Immature natural killer cell (primary cell): ENCODE data around the gene PEX11A. TPM values are rescaled to one million over a fixed set of nuclear protein-coding genes. Genes with fewer than 3 reads are reported as not detected.
"Not testable (repeated sequence)": the region's sequence is repeated elsewhere in the genome, so short reads cannot be mapped to it uniquely, and the experiment has no call there.

Experiments
- DNase-seq, 3 donors: peaks; one replicate each; pipeline ENCODE4 v3.0.0; 2022; ENCODE audit warnings: mixed read lengths in 1 of 3
- H3K27ac Mint-ChIP-seq, 6 donors: one replicate each; pipeline ENCODE4 v1.8.0; 2020; ENCODE audit warnings: mixed read lengths in 6 of 6, mild to moderate bottlenecking in 5 of 6, inconsistent platforms in 4 of 6, moderate library complexity in 3 of 6
- H3K27me3 Mint-ChIP-seq, 3 donors: one replicate each; pipeline ENCODE4 v1.8.0; 2020 to 2021; ENCODE audit warnings: low read depth in 3 of 3, mild to moderate bottlenecking in 3 of 3, mixed read lengths in 3 of 3, moderate library complexity in 3 of 3, inconsistent platforms in 1 of 3
- H3K36me3 Mint-ChIP-seq, 3 donors: one replicate each; pipeline ENCODE4 v1.8.0; 2020; ENCODE audit warnings: mixed read lengths in 3 of 3, inconsistent platforms in 2 of 3, mild to moderate bottlenecking in 2 of 3
- H3K4me1 Mint-ChIP-seq, 2 donors: one replicate each; pipeline ENCODE4 v1.8.0; 2020; ENCODE audit warnings: inconsistent platforms in 2 of 2, mild to moderate bottlenecking in 2 of 2, mixed read lengths in 2 of 2, moderate library complexity in 1 of 2
- H3K4me3 Mint-ChIP-seq, 5 donors: one replicate each; pipeline ENCODE4 v1.8.0; 2020; ENCODE audit warnings: mild to moderate bottlenecking in 5 of 5, mixed read lengths in 5 of 5, inconsistent platforms in 3 of 5, moderate library complexity in 3 of 5
- H3K9me3 Mint-ChIP-seq, 6 donors: one replicate each; pipeline ENCODE4 v1.8.0; 2020; ENCODE audit warnings: mild to moderate bottlenecking in 6 of 6, mixed read lengths in 6 of 6, inconsistent platforms in 4 of 6, moderate library complexity in 3 of 6
- polyA plus RNA-seq, 3 donors: library from polyadenylated mRNA; unstranded; fragments of 300-500 nt; fragmentation: Illumina TruSeq; gene quantifications; one replicate each; pipeline ENCODE4 v1.2.3, GENCODE V29; 2021

The PEX11A gene
- polyA plus RNA-seq, 3 donors from 2014 or later = 3.1 to 5.9 (median 5.3) TPM

DNA sequence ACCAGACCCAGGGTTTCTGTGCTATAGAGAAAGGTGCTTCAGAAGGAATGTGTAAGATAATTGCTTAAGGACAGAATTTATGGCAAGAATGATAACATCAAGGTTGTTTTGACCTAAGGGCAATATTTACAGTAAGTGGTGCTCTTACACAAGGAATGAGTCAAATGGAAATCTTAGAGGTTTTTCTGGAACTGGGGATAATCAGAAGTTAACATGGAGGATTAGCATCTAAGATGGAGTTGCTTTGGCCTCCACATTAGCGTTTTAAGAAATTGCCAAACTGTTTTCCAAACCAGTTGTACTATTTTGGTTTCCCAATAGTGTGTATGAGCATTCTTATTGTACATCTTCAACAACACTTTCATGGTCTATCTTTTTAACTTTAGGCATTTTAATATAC lies 3.1 kb upstream of the PEX11A start:
- Mint-ChIP-seq H3K4me3 (no peak overlapping the region), H3K36me3 (peaks cover 0 to 4% (median 0%) of the 10 kb centered on the region in 3 donors), H3K9me3 (peaks cover 0 to 4% (median 0%) of the 10 kb centered on the region in 6 donors), H3K27ac (no peak overlapping the region), H3K27me3 (peaks cover 5 to 10% (median 9%) of the 10 kb centered on the region in 3 donors), H3K4me1 (peaks cover 23 to 24% of the 10 kb centered on the region in 2 donors)
- DNase-seq = no peak

- peak overlapping the region in 1 of 6 donors; percentile 14 for H3K27ac Mint-ChIP-seq
- no peak for DNase-seq
- H3K4me1 Mint-ChIP-seq = peaks cover 23 to 24% of the 10 kb centered on the region in 2 donors
- H3K27me3 Mint-ChIP-seq = peaks cover 5 to 10% (median 9%) of the 10 kb centered on the region in 3 donors
- H3K4me3 Mint-ChIP-seq = peak overlapping the region in 3 of 5 donors; percentile 14 to 42 (median 29)
- H3K36me3 Mint-ChIP-seq = peaks cover 0 to 4% (median 0%) of the 10 kb centered on the region in 3 donors
- peaks cover 0 to 2% (median 0%) of the 10 kb centered on the region in 6 donors for H3K9me3 Mint-ChIP-seq
Observed at GRCh38 chr15:89693091-89693490, 2.5 kb upstream of the PEX11A start.

- Mint-ChIP-seq H3K4me3 (peak overlapping the region; percentile 91 to 97 (median 93)), H3K27ac (peak overlapping the region; percentile 86 to 96 (median 92)), H3K4me1 (peaks cover 25 to 27% of the 10 kb centered on the region in 2 donors)
- not testable (repeated sequence) for H3K9me3 Mint-ChIP-seq, DNase-seq, H3K27me3 Mint-ChIP-seq, H3K36me3 Mint-ChIP-seq
Observed at GRCh38 chr15:89689930-89690275, 651 bp downstream of the PEX11A start.

DNA sequence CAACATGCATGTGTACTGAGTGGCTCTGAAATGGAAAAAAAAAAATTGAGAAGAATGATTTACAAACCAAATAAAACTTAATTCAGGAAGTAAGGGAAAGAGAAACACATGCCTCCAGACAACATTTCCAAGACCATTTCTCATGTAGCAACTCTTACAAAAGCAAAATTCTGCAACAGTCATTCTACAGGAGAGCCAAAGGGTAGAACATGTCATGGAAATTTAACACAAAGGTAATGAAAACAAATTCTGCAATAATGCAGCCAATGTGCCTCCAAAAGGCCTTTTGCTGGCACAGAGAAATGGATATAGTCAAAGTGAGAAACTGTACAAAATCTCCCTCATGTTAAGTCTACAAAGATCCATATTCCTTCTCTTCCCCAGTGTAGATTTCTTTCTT lies 4.0 kb downstream of the PEX11A start:
- H3K27ac Mint-ChIP-seq = no peak overlapping the region
- H3K36me3 Mint-ChIP-seq = peaks cover 17 to 30% (median 20%) of the 10 kb centered on the region in 3 donors
- no peak for DNase-seq
- H3K4me3 Mint-ChIP-seq = no peak overlapping the region
- no peaks in the 10 kb centered on the region for H3K9me3 Mint-ChIP-seq
- peaks cover 23 to 27% of the 10 kb centered on the region in 2 donors for H3K4me1 Mint-ChIP-seq
- H3K27me3 Mint-ChIP-seq = peaks cover 4 to 6% (median 5%) of the 10 kb centered on the region in 3 donors

DNA sequence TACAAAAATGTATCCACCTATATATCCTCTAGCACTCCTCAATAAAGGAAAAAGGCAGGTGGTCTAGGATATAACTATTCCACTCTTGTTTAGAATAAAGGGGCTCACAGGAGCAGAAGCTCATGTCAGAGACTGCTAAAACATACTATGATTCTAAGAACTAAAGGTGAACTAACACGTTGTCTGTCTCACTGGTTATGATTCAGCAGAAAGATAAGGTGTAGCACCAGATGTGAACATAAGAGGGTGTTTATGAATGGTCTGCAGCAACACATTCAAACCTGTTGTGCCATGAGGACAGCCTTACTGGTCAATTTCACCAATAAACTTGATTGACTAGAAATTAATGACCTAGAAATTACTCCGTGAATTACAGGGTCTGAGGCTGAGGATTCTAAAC lies 4.6 kb downstream of the PEX11A start:
- no peak for DNase-seq
- H3K4me1 Mint-ChIP-seq = peaks cover 20 to 23% of the 10 kb centered on the region in 2 donors
- no peaks in the 10 kb centered on the region for H3K9me3 Mint-ChIP-seq
- no peak overlapping the region for H3K27ac Mint-ChIP-seq
- peaks cover 15 to 35% (median 20%) of the 10 kb centered on the region in 3 donors for H3K36me3 Mint-ChIP-seq
- H3K27me3 Mint-ChIP-seq = peaks cover 4 to 6% (median 4%) of the 10 kb centered on the region in 3 donors
- no peak overlapping the region for H3K4me3 Mint-ChIP-seq

GRCh38 chr15:89681146-89681545 lies 9.4 kb downstream of the PEX11A start:
- no peak for DNase-seq
- no peaks in the 10 kb centered on the region for H3K9me3 Mint-ChIP-seq
- H3K36me3 Mint-ChIP-seq = peaks cover 17 to 50% (median 20%) of the 10 kb centered on the region in 3 donors
- no peaks in the 10 kb centered on the region for H3K27me3 Mint-ChIP-seq
- no peaks in the 10 kb centered on the region for H3K4me1 Mint-ChIP-seq
- H3K4me3 Mint-ChIP-seq = no peak overlapping the region
- H3K27ac Mint-ChIP-seq = peak overlapping the region in 1 of 6 donors; percentile 37

DNA sequence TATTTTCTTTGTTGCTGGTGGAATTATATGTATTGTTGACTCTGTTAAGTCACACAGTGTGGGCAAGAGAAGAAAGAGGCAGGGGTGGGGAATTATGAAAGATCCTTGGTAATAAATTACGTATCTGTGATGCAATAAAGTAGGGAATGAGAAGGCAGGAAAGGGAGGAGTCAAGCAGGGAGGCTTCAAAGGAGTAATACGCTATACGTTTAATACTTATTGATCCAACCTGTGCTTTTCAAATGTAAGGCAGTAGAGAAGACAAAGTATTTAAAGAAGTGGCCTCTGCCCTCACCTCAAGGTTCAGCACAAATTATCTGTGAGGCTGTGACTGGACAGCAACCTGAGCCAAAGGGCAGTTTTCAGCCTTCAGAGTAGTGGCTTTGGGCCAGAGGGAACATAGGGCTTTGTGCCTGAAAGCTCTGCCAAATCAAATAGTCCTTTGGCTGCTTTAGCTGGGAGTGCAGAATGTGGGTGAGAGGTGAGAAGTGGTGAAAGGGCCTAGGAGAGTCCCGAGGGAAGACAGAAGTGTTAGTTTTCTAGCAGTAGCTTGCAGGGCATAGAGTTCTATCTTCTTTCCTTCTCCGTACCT lies 10.2 kb downstream of the PEX11A start:
- no peak overlapping the region for H3K27ac Mint-ChIP-seq
- H3K4me3 Mint-ChIP-seq = no peak overlapping the region

GRCh38 chr15:89679212-89679611 lies 11.3 kb downstream of the PEX11A start, which contains the start of gene PLIN1:
TSS of gene PLIN1 (minus strand) at chr15:89679367. CDS start at chr15:89677489, 1,878 bp downstream.
- no peaks in the 10 kb centered on the region for H3K27me3 Mint-ChIP-seq
- no peak within 1 kb of the TSS for H3K27ac Mint-ChIP-seq
- H3K9me3 Mint-ChIP-seq = no peaks in the 10 kb centered on the region
- H3K4me3 Mint-ChIP-seq = no peak within 1 kb of the TSS
- no peaks in the 10 kb centered on the region for H3K4me1 Mint-ChIP-seq
- no peak for DNase-seq
- H3K36me3 Mint-ChIP-seq = peaks cover 13 to 44% (median 15%) of the 10 kb centered on the region in 3 donors

More for the DNA sequence above, 10.2 kb downstream of the PEX11A start:
- Mint-ChIP-seq H3K27me3 (no peaks in the 10 kb centered on the region), H3K4me1 (no peaks in the 10 kb centered on the region), H3K9me3 (no peaks in the 10 kb centered on the region), H3K36me3 (peaks cover 15 to 47% (median 16%) of the 10 kb centered on the region in 3 donors)
- DNase-seq = no peak

- Mint-ChIP-seq H3K27me3 (no peaks in the 10 kb centered on the region), H3K27ac (no peak overlapping the region), H3K36me3 (peaks cover 6 to 26% (median 8%) of the 10 kb centered on the region in 3 donors), H3K9me3 (no peaks in the 10 kb centered on the region), H3K4me1 (no peaks in the 10 kb centered on the region), H3K4me3 (no peak overlapping the region)
- no peak for DNase-seq
Observed at GRCh38 chr15:89677381-89677780, 13.2 kb downstream of the PEX11A start.

DNA sequence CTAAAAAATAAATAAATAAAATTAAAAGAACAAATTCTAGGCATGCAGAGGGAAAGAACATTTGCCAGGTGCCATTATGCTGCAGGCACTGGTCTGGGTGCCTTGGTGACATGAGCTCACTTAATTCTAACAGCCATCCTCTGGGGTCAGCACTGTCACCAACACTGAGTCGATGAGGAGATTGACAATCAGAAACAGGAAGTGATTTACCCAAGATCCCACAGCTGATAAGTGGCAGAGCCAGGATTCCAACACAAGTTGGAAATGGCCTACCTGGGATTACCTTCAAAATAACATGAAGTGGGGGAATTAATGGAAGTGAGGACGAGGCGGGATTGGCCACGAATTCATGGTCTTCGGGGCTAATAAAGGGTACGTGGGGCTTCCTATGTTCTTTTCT lies 14.9 kb downstream of the PEX11A start:
- H3K9me3 Mint-ChIP-seq = no peaks in the 10 kb centered on the region

DNA sequence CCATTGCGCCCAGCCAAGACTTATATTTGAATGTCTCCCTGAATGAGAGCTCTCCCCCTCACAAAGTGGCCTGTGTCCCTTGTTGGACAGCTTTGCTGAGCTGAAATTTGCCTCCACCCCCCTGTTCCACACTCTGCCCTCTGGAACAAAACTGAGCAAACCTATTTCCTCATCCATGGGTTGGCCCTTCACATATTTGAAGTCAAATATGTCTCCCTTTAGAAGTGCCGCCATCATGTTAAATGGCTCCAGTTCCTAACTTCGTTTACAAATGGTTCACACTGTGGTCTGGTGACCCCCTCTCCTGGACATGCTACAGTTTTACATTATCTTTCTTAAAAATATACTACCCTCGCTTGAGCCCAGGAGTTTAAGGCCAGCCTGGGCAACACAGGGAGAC lies 16.0 kb downstream of the PEX11A start:
- H3K27me3 Mint-ChIP-seq = peaks cover 0 to 1% (median 0%) of the 10 kb centered on the region in 3 donors

More for the DNA sequence above, 14.9 kb downstream of the PEX11A start:
- no peak overlapping the region for H3K4me3 Mint-ChIP-seq
- H3K27ac Mint-ChIP-seq = no peak overlapping the region
- peaks cover 0 to 14% (median 8%) of the 10 kb centered on the region in 3 donors for H3K36me3 Mint-ChIP-seq
- H3K4me1 Mint-ChIP-seq = no peaks in the 10 kb centered on the region
- DNase-seq = no peak
- no peaks in the 10 kb centered on the region for H3K27me3 Mint-ChIP-seq

GRCh38 chr15:89673165-89673512 lies 17.4 kb downstream of the PEX11A start:
- DNase-seq = no peak
- Mint-ChIP-seq H3K4me1 (no peaks in the 10 kb centered on the region), H3K36me3 (peaks cover 0 to 4% (median 4%) of the 10 kb centered on the region in 3 donors), H3K27ac (no peak overlapping the region), H3K4me3 (no peak overlapping the region), H3K9me3 (no peaks in the 10 kb centered on the region), H3K27me3 (peaks cover 0 to 1% (median 0%) of the 10 kb centered on the region in 3 donors)

More for the DNA sequence above, 16.0 kb downstream of the PEX11A start:
- no peaks in the 10 kb centered on the region for H3K9me3 Mint-ChIP-seq
- H3K4me1 Mint-ChIP-seq = no peaks in the 10 kb centered on the region
- H3K27ac Mint-ChIP-seq = no peak overlapping the region
- DNase-seq = no peak
- H3K36me3 Mint-ChIP-seq = peaks cover 0 to 12% (median 4%) of the 10 kb centered on the region in 3 donors
- H3K4me3 Mint-ChIP-seq = no peak overlapping the region

GRCh38 chr15:89672221-89673164 lies 18.1 kb downstream of the PEX11A start:
- Mint-ChIP-seq H3K27ac (no peak overlapping the region), H3K4me3 (no peak overlapping the region), H3K9me3 (no peaks in the 10 kb centered on the region), H3K27me3 (peaks cover 0 to 1% (median 0%) of the 10 kb centered on the region in 3 donors), H3K36me3 (peaks cover 0 to 4% (median 4%) of the 10 kb centered on the region in 3 donors), H3K4me1 (no peaks in the 10 kb centered on the region)
- DNase-seq = no peak

DNA sequence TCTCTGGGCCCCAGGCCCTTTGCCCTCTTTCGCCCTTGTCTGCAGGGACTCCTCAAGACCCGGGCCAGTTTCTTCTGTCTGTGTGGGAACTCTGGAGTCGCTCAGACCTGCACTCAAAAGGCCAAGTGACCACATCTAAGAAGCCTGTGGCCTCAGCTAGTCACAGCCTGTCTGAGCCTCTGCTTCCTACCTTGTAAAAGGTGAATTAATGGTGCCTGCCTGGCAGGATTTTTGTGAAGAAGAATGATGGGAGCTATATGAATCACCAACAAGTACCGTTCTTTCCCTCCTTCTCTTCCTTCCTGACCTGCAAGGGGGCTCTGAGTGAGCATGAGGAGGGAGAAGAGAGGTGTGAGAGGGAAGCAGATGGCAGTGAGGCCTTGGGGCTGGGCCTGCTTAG lies 18.9 kb downstream of the PEX11A start:
- Mint-ChIP-seq H3K4me1 (no peaks in the 10 kb centered on the region), H3K27ac (peak overlapping the region in 1 of 6 donors; percentile 8), H3K27me3 (peaks cover 0 to 1% (median 0%) of the 10 kb centered on the region in 3 donors), H3K9me3 (no peaks in the 10 kb centered on the region), H3K36me3 (peaks cover 0 to 4% (median 4%) of the 10 kb centered on the region in 3 donors), H3K4me3 (no peak overlapping the region)
- DNase-seq = no peak
